OCI-LY7 (cell line): ENCODE data around the gene RNF169. TPM values are rescaled to one million over a fixed set of nuclear protein-coding genes. Genes with fewer than 3 reads are reported as not detected.

Source experiments
- BruUV-seq: library from RNA; stranded (reverse); fragments of 400-500 nt; replicated peaks from 2 replicates; lab custom pipeline; 2021; lab: Mats Ljungman, UMichigan
- CTCF ChIA-PET: fragments of 300-600 bp; sonication (Branson Sonifier 250); formaldehyde crosslinking; loops from one replicate; lab custom pipeline; 2022; ENCODE audit warnings: antibody characterized with exemption; ENCODE audit not compliant: unreplicated experiment; lab: Charles Lee
- POLR2A ChIA-PET: fragments of 300-600 bp; sonication (Branson Sonifier 250); formaldehyde crosslinking; loops from one replicate; lab custom pipeline; 2022; ENCODE audit warnings: antibody characterized with exemption; lab: Charles Lee
- DNase-seq: peaks from one replicate; pipeline ENCODE4 v3.0.0-alpha.2; 2015; ENCODE audit warnings: low spot score
- H2AFZ ChIP-seq: fragments of 200-600 bp; sonication (generic), shearing (Covaris generic); 2 replicates; pipeline ENCODE4 v1.6.1; 2014; ENCODE audit warnings: mild to moderate bottlenecking, antibody characterized with exemption, low read length, moderate library complexity
- H3K27ac ChIP-seq: fragments of 200-600 bp; sonication (generic); 2 replicates; pipeline ENCODE4 v1.5.1; 2014; ENCODE audit warnings: mixed run types, low read depth, mild to moderate bottlenecking, moderate library complexity, low read length, inconsistent platforms; ENCODE audit not compliant: poor library complexity, severe bottlenecking
- H3K36me3 ChIP-seq: fragments of 200-600 bp; sonication (generic); 2 replicates; pipeline ENCODE4 v1.6.1; 2014; ENCODE audit warnings: mild to moderate bottlenecking, antibody characterized with exemption, low read length, moderate library complexity, mixed read lengths; ENCODE audit not compliant: insufficient read depth
- H3K4me1 ChIP-seq: fragments of 200-600 bp; sonication (generic); 2 replicates; pipeline ENCODE4 v1.5.1; 2014; ENCODE audit warnings: mild to moderate bottlenecking, low read length; ENCODE audit not compliant: insufficient read depth, poor library complexity, severe bottlenecking
- H3K4me2 ChIP-seq: fragments of 200-600 bp; sonication (generic); 2 replicates; pipeline ENCODE4 v1.6.1; 2014; ENCODE audit warnings: mild to moderate bottlenecking, low read length
- H3K4me3 ChIP-seq: fragments of 200-600 bp; sonication (generic); 2 replicates; pipeline ENCODE4 v1.5.1; 2014; ENCODE audit warnings: mild to moderate bottlenecking, low read depth, low read length; ENCODE audit not compliant: poor library complexity, severe bottlenecking
- H3K79me2 ChIP-seq: fragments of 200-600 bp; sonication (generic); 2 replicates; pipeline ENCODE4 v1.6.1; 2016; ENCODE audit warnings: low read depth, mild to moderate bottlenecking, low read length, moderate library complexity, mixed read lengths; ENCODE audit not compliant: insufficient read depth
- H3K9me2 ChIP-seq: fragments of 200-600 bp; sonication (generic); 2 replicates; pipeline ENCODE4 v1.6.1; 2016; ENCODE audit warnings: mild to moderate bottlenecking, low read length, mixed read lengths; ENCODE audit not compliant: insufficient read depth
- H3K9me3 ChIP-seq: fragments of 200-600 bp; sonication (generic); 2 replicates; pipeline ENCODE4 v1.6.1; 2014; ENCODE audit warnings: mild to moderate bottlenecking, mixed run types, low read length, mixed read lengths
- H4K20me1 ChIP-seq: fragments of 200-600 bp; sonication (generic); 2 replicates; pipeline ENCODE4 v1.6.1; 2014; ENCODE audit warnings: mild to moderate bottlenecking, antibody characterized with exemption, low read length, moderate library complexity, mixed read lengths; ENCODE audit not compliant: insufficient read depth
- EZH2phosphoT487 ChIP-seq: fragments of 200-600 bp; sonication (generic); IDR thresholded peaks from 2 replicates; pipeline ENCODE4 v1.6.1; 2018; ENCODE audit warnings: low read depth, borderline replicate concordance, mild to moderate bottlenecking, mixed run types, antibody characterized with exemption, low read length, moderate library complexity, mixed read lengths
- intact Hi-C: fragments of 100-400 bp; cut with micrococcal nuclease; formaldehyde crosslinking; loops from one replicate; pipeline ENCODE4 v1.10.0; 2022; ENCODE audit not compliant: unreplicated experiment
- total RNA-seq, 2 experiments: library from RNA; depleted of rRNA in 1 of 2; stranded (reverse); fragments of >200 nt in 1 of 2; shearing (Covaris generic) in 1 of 2; gene quantifications; 2 replicates each; pipeline ENCODE4 v1.2.3, GENCODE V29; 2014 to 2022
- TF ChIP-seq, protein P1 (sequence below): fragments of 200-600 bp; sonication (generic); conservative IDR thresholded peaks from 2 replicates; pipeline ENCODE4 v1.5.1; 2014; ENCODE audit warnings: mild to moderate bottlenecking, antibody characterized with exemption, low read length, moderate library complexity, mixed read lengths

RNF169 gene
- total RNA-seq, 2 experiments from 2014 or later: 16.4 to 18.0 TPM

- H3K4me2 ChIP-seq: no peak overlapping the region
- no peak overlapping the region for H2AFZ ChIP-seq
- no TSS peak for BruUV-seq
- intact Hi-C loops: no loop called here
- TF ChIP-seq EZH2phosphoT487: no peak
- TF ChIP-seq, protein P1, sequence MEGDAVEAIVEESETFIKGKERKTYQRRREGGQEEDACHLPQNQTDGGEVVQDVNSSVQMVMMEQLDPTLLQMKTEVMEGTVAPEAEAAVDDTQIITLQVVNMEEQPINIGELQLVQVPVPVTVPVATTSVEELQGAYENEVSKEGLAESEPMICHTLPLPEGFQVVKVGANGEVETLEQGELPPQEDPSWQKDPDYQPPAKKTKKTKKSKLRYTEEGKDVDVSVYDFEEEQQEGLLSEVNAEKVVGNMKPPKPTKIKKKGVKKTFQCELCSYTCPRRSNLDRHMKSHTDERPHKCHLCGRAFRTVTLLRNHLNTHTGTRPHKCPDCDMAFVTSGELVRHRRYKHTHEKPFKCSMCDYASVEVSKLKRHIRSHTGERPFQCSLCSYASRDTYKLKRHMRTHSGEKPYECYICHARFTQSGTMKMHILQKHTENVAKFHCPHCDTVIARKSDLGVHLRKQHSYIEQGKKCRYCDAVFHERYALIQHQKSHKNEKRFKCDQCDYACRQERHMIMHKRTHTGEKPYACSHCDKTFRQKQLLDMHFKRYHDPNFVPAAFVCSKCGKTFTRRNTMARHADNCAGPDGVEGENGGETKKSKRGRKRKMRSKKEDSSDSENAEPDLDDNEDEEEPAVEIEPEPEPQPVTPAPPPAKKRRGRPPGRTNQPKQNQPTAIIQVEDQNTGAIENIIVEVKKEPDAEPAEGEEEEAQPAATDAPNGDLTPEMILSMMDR: no peak
- 0 out of 2 replicates have a peak, but pooled peaks cover 5% of the 10 kb centered on the region for H3K36me3 ChIP-seq
- DNase-seq: no peak
- H3K4me1 ChIP-seq: peaks cover 8% of the 10 kb centered on the region
- H3K27ac ChIP-seq: no peak overlapping the region
- ChIA-PET CTCF (interaction anchor here (0.6 kb wide), 1 partner anchor 96 kb away, joined by 3 read pairs; no protein-coding TSS in a partner anchor), POLR2A (interaction anchor here (1.5 kb wide), 1 partner anchor 31 kb away, joined by 3 read pairs; no protein-coding TSS in a partner anchor)
- H3K9me2 ChIP-seq: 0 out of 2 replicates have a peak, but pooled peaks cover 4% of the 10 kb centered on the region
- H3K4me3 ChIP-seq: no peak overlapping the region
- H4K20me1 ChIP-seq: 0 out of 2 replicates have a peak, but pooled peaks cover 3% of the 10 kb centered on the region
- H3K9me3 ChIP-seq: no peaks in the 10 kb centered on the region
- peaks cover 61% of the 10 kb centered on the region; the same call in 1 of the 2 replicates for H3K79me2 ChIP-seq
Measured at GRCh38 chr11:74771139-74771538, 22.5 kb downstream of the RNF169 start.

DNA sequence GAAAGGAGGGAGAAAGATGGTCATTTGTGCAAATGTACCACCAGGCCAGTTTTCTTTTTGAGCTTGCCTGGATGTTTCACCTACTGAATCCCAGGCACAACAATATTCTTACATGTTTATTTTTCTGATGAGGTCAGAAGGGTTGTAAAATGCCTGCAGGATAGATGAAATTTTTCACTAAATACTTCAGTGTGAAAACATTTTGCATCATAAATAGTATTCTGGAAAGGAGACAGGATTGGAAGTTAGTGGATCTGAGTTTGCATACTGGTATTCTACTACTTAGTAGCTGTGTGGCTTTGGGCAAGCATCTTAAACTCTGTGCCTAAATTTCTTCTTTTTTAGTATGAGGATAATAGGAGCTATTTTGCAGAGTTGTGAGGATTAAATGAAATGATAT is 24.8 kb downstream of the RNF169 start:
- no peaks in the 10 kb centered on the region for H3K9me2 ChIP-seq
- ChIA-PET POLR2A (interaction anchor here (0.5 to 1.4 kb wide), 3 partner anchors 8 to 59 kb away, joined by 4 to 5 read pairs (median 4); no protein-coding TSS in a partner anchor), CTCF (interaction anchor here (0.6 kb wide), 1 partner anchor 103 kb away, joined by 3 read pairs; no protein-coding TSS in a partner anchor)
- H3K79me2 ChIP-seq: peaks cover 62% of the 10 kb centered on the region; the same call in 1 of the 2 replicates
- H2AFZ ChIP-seq: no peak overlapping the region
- H4K20me1 ChIP-seq: peaks cover 3% of the 10 kb centered on the region; the same call in 1 of the 2 replicates
- peaks cover 12% of the 10 kb centered on the region; the same call in 1 of the 2 replicates for H3K36me3 ChIP-seq
- DNase-seq: no peak
- no peak overlapping the region for H3K27ac ChIP-seq
- no peaks in the 10 kb centered on the region for H3K9me3 ChIP-seq
- TF ChIP-seq, protein P1: no peak
- no peak for TF ChIP-seq EZH2phosphoT487
- H3K4me3 ChIP-seq: no peak overlapping the region
- H3K4me2 ChIP-seq: no peak overlapping the region
- H3K4me1 ChIP-seq: no peaks in the 10 kb centered on the region
- intact Hi-C loops: no loop called here
- no TSS peak for BruUV-seq

GRCh38 chr11:74775762-74776161 is 27.1 kb downstream of the RNF169 start:
- CTCF ChIA-PET: no interaction called here

More at GRCh38 chr11:74775762-74776161, 27.1 kb downstream of the RNF169 start:
- intact Hi-C loops: no loop called here
- Histone ChIP-seq H4K20me1 (peaks cover 3% of the 10 kb centered on the region; the same call in 1 of the 2 replicates), H3K9me3 (no peaks in the 10 kb centered on the region), H3K9me2 (no peaks in the 10 kb centered on the region), H3K4me2 (no peak overlapping the region), H2AFZ (no peak overlapping the region), H3K4me1 (no peaks in the 10 kb centered on the region), H3K4me3 (no peak overlapping the region), H3K27ac (no peak overlapping the region), H3K79me2 (peaks cover 70% of the 10 kb centered on the region; the same call in 1 of the 2 replicates), H3K36me3 (peaks cover 15% of the 10 kb centered on the region; the same call in 1 of the 2 replicates)
- no peak for DNase-seq
- POLR2A ChIA-PET: no interaction called here
- BruUV-seq: no TSS peak
- TF ChIP-seq EZH2phosphoT487: no peak
- TF ChIP-seq, protein P1: no peak
